GM12878 (cell line): ENCODE data around the gene LPCAT4.

ENCODE experiments used
- CHD4 ChIP-seq: fragments of 200-600 bp; sonication (generic); IDR thresholded peaks from 2 replicates; pipeline ENCODE4 v1.6.1; 2016; ENCODE audit warnings: mild to moderate bottlenecking
- CREM ChIP-seq: IDR thresholded peaks from 2 replicates; pipeline ENCODE4 v1.6.1; 2014; ENCODE audit warnings: antibody characterized with exemption, low read depth
- CTCF ChIP-seq, 3 experiments: IDR thresholded peaks in 2 of 3; conservative IDR thresholded peaks in 1 of 3; 2 replicates each; pipeline ENCODE4 v1.5.1; 2011; ENCODE audit warnings: low read depth in 3 of 3, low read length in 3 of 3, mild to moderate bottlenecking in 3 of 3, control low read depth in 2 of 3, moderate library complexity in 2 of 3, inconsistent platforms in 1 of 3, mixed read lengths in 1 of 3; ENCODE audit not compliant: control insufficient read depth in 2 of 3, insufficient read depth in 1 of 3; ENCODE audit errors: extremely low read depth in 1 of 3
- ETV6 ChIP-seq, 2 experiments: fragments of 450-650 bp in 1 of 2; IDR thresholded peaks in 1 of 2; conservative IDR thresholded peaks in 1 of 2; 2 replicates each; pipeline ENCODE4 v1.6.1; 2014; ENCODE audit warnings: antibody characterized with exemption in 1 of 2, borderline replicate concordance in 1 of 2, low read depth in 1 of 2, mild to moderate bottlenecking in 1 of 2, moderate library complexity in 1 of 2
- IRF5 ChIP-seq: fragments of 450-650 bp; IDR thresholded peaks from 2 replicates; pipeline ENCODE4 v1.6.1; 2017; ENCODE audit warnings: borderline replicate concordance
- POLR2AphosphoS5 ChIP-seq: IDR thresholded peaks from 2 replicates; pipeline ENCODE4 v1.6.1; 2011; ENCODE audit warnings: mild to moderate bottlenecking, low read length, inconsistent platforms

GRCh38 chr15:34347951-34348638, 18.9 kb downstream of the LPCAT4 start:
- TF ChIP-seq CHD4, result no peak
- no peak for TF ChIP-seq ETV6 (conservative IDR thresholded peaks at IDR 0.05 in 1 of 2, IDR thresholded peaks at IDR 0.05 in 1 of 2; ENCODE audit: borderline replicate concordance in 1 of 2, low read depth in 1 of 2)
- TF ChIP-seq POLR2AphosphoS5, result no peak
- no peak for TF ChIP-seq IRF5
- TF ChIP-seq CREM, result no peak
- no peak for TF ChIP-seq CTCF (IDR thresholded peaks at IDR 0.05 in 2 of 3, conservative IDR thresholded peaks at IDR 0.05 in 1 of 3; ENCODE audit: control insufficient read depth in 2 of 3, extremely low read depth in 1 of 3, insufficient read depth in 1 of 3, low read depth in 3 of 3, low read length in 3 of 3)
